SU-DHL-6 (cell line): ENCODE results near the gene PSMB5.

Experiments
- EZH2phosphoT487 ChIP-seq: fragments of 200-600 bp; sonication (generic), shearing (Covaris generic); conservative IDR thresholded peaks from 2 replicates; pipeline ENCODE4 v1.6.1; 2018; ENCODE audit warnings: mild to moderate bottlenecking, antibody characterized with exemption, low read length, moderate library complexity, mixed read lengths
- TF ChIP-seq, protein P1 (sequence below): fragments of 200-600 bp; sonication (generic); IDR thresholded peaks from one replicate; pipeline ENCODE4 v1.5.1; 2017; ENCODE audit warnings: antibody characterized with exemption, mild to moderate bottlenecking, low read length, moderate library complexity; ENCODE audit not compliant: insufficient read depth, poor library complexity, severe bottlenecking

DNA sequence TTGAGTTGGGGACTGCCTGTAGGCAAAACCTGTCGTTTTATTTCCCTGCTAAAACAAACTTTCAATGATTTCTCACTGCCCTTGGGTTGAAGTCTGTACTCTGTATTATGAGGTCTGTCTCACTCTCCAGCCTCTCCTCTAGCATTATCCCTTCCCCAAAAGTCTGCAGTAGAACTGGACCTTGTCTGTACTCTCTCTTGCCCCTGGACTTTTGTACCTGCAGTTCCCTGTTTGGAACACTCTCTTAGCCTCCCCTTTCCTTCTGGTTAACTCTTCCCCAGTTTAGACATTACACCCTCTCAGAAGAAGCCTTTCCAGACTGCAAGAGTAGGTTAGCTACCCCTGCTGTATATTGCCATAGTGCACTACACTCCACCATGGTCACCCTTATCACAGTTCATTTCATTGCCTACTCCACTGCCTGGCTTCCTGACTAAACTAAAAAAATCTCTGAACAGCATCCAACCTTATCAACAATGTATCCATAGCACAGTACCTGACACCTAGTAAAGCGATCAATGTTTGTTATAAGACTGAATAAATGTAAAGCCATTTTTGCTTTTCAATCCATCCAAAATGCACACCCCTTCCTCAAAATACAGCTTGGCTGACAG is 48.7 kb downstream of the PSMB5 start:
- no peak for TF ChIP-seq EZH2phosphoT487
- TF ChIP-seq, protein P1, sequence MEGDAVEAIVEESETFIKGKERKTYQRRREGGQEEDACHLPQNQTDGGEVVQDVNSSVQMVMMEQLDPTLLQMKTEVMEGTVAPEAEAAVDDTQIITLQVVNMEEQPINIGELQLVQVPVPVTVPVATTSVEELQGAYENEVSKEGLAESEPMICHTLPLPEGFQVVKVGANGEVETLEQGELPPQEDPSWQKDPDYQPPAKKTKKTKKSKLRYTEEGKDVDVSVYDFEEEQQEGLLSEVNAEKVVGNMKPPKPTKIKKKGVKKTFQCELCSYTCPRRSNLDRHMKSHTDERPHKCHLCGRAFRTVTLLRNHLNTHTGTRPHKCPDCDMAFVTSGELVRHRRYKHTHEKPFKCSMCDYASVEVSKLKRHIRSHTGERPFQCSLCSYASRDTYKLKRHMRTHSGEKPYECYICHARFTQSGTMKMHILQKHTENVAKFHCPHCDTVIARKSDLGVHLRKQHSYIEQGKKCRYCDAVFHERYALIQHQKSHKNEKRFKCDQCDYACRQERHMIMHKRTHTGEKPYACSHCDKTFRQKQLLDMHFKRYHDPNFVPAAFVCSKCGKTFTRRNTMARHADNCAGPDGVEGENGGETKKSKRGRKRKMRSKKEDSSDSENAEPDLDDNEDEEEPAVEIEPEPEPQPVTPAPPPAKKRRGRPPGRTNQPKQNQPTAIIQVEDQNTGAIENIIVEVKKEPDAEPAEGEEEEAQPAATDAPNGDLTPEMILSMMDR, result no peak
